ENCODE data around the gene WNT7A. TPM values are rescaled to one million over a fixed set of nuclear protein-coding genes. Genes with fewer than 3 reads are reported as not detected.

The WNT7A gene
- total and polyA plus RNA-seq, 4 donors: not detected

- Histone ChIP-seq H3K9me3 (ENCODE audit: control insufficient read depth in 4 of 4, low read length in 3 of 4) (peaks cover 2 to 8% (median 4%) of the 10 kb centered on the region in 4 donors), H3K27ac (ENCODE audit: low read depth in 1 of 2, low read length in 2 of 2) (no peak overlapping the region), H3K36me3 (ENCODE audit: control insufficient read depth in 4 of 4, insufficient read depth in 3 of 4, low read depth in 1 of 4, low read length in 3 of 4) (no peaks in the 10 kb centered on the region), H3K9ac (ENCODE audit: low read depth in 1 of 2, low read length in 2 of 2) (no peak overlapping the region), H3K4me3 (ENCODE audit: low read depth in 1 of 3, low read length in 3 of 3) (no peak overlapping the region), H3K27me3 (ENCODE audit: control insufficient read depth in 4 of 4, insufficient read depth in 4 of 4, low read length in 3 of 4) (peaks cover 7 to 18% (median 13%) of the 10 kb centered on the region in 4 donors), H3K4me1 (ENCODE audit: control insufficient read depth in 4 of 4, insufficient read depth in 4 of 4, low read length in 3 of 4) (peaks cover 12 to 28% (median 17%) of the 10 kb centered on the region in 4 donors)
- no peak for DNase-seq (ENCODE audit: low spot score)
- WGBS: 6% methylated on average over 15 of the region's 15 CpGs
- TF ChIP-seq RXRA (IDR thresholded peaks at IDR 0.05): no peak
- no peak for TF ChIP-seq REST (IDR thresholded peaks at IDR 0.05)
- TF ChIP-seq RAD21 (IDR thresholded peaks at IDR 0.05): no peak
- TF ChIP-seq TAF1 (conservative IDR thresholded peaks at IDR 0.05): no peak
- TF ChIP-seq FOXA2 (IDR thresholded peaks at IDR 0.05): no peak
- TF ChIP-seq GABPA (IDR thresholded peaks at IDR 0.05 in 1 of 2, conservative IDR thresholded peaks at IDR 0.05 in 1 of 2): no peak
- no peak for TF ChIP-seq SP1 (IDR thresholded peaks at IDR 0.05)
- no peak for TF ChIP-seq HNF4G (IDR thresholded peaks at IDR 0.05)
- TF ChIP-seq MAX (IDR thresholded peaks at IDR 0.05): no peak
- TF ChIP-seq EGR1 (IDR thresholded peaks at IDR 0.05; ENCODE audit: low read depth in 2 of 2): no peak
- TF ChIP-seq ATF3 (IDR thresholded peaks at IDR 0.05): no peak
- no peak for TF ChIP-seq ZBTB33 (IDR thresholded peaks at IDR 0.05)
- TF ChIP-seq FOXA1 (IDR thresholded peaks at IDR 0.05): no peak
- TF ChIP-seq YY1 (IDR thresholded peaks at IDR 0.05): no peak
- no peak for TF ChIP-seq NR2F2 (IDR thresholded peaks at IDR 0.05)
- TF ChIP-seq HNF4A (conservative IDR thresholded peaks at IDR 0.05): no peak
These were observed 913 bp upstream of the WNT7A start for GRCh38 chr3:13880811-13881156.

GRCh38 chr3:13879102-13879945 is 547 bp downstream of the WNT7A start:
- Histone ChIP-seq H3K27ac (ENCODE audit: low read depth in 1 of 2, low read length in 2 of 2) (no peak overlapping the region), H3K4me1 (ENCODE audit: control insufficient read depth in 4 of 4, insufficient read depth in 4 of 4, low read length in 3 of 4) (peaks cover 12 to 28% (median 17%) of the 10 kb centered on the region in 4 donors), H3K9ac (ENCODE audit: low read depth in 1 of 2, low read length in 2 of 2) (no peak overlapping the region), H3K36me3 (ENCODE audit: control insufficient read depth in 4 of 4, insufficient read depth in 3 of 4, low read depth in 1 of 4, low read length in 3 of 4) (no peaks in the 10 kb centered on the region), H3K9me3 (ENCODE audit: control insufficient read depth in 4 of 4, low read length in 3 of 4) (peaks cover 2 to 8% (median 4%) of the 10 kb centered on the region in 4 donors), H3K4me3 (ENCODE audit: low read depth in 1 of 3, low read length in 3 of 3) (peak overlapping the region in 1 of 3 donors; percentile 30), H3K27me3 (ENCODE audit: control insufficient read depth in 4 of 4, insufficient read depth in 4 of 4, low read length in 3 of 4) (peaks cover 7 to 18% (median 14%) of the 10 kb centered on the region in 4 donors)
- WGBS: 2% methylated on average over 64 of the region's 64 CpGs
- no peak for DNase-seq (ENCODE audit: low spot score)
- TF ChIP-seq EGR1 (IDR thresholded peaks at IDR 0.05; ENCODE audit: low read depth in 2 of 2) (no peak), ATF3 (IDR thresholded peaks at IDR 0.05) (no peak), HNF4A (conservative IDR thresholded peaks at IDR 0.05) (no peak), CTCF (IDR thresholded peaks at IDR 0.05; ENCODE audit: low read depth, low read length, missing input control) (no peak), RAD21 (IDR thresholded peaks at IDR 0.05) (no peak), NR2F2 (IDR thresholded peaks at IDR 0.05) (no peak), GABPA (IDR thresholded peaks at IDR 0.05 in 1 of 2, conservative IDR thresholded peaks at IDR 0.05 in 1 of 2) (no peak), REST (IDR thresholded peaks at IDR 0.05) (no peak), FOXA2 (IDR thresholded peaks at IDR 0.05) (no peak), MAX (IDR thresholded peaks at IDR 0.05) (no peak)

Measured in liver (tissue), 9 donors.